Testis (tissue), 2 donors: ENCODE measurements around the gene POPDC2.

ENCODE experiments used
- POLR2A ChIP-seq: fragments of 450-650 bp; IDR thresholded peaks from one replicate; pipeline ENCODE4 v1.6.1; 2017; ENCODE audit warnings: antibody characterized with exemption, mild to moderate bottlenecking, moderate library complexity
- TF ChIP-seq, protein P1 (sequence below), 3 experiments: fragments of 450-650 bp in 2 of 3; fragments of 200-600 bp in 1 of 3; sonication (generic) in 1 of 3; IDR thresholded peaks; one replicate each; pipeline ENCODE4 v1.5.1; 2016 to 2019; ENCODE audit warnings: antibody characterized with exemption in 3 of 3, mild to moderate bottlenecking in 2 of 3, moderate library complexity in 1 of 3

DNA sequence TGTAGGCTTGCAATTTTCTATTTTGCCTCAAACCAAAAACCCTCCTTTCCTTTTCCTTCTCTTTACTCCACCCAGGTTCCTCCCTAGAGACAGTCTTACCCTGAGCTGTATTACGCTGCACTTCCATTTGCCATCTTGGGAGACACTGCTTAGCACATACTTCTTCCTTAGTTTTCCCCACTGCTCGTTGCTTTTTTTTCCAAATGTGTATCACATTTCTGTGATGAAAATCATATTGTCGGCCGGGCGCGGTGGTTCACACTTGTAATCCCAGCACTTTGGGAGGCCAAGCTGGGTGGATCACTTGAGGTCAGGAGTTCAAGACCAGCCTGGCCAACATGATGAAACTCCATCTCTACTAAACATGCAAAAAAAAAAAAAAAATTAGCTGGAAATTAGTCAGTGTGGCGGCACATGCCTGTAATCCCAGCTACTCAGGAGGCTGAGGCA, 29.5 kb downstream of the POPDC2 start:
- TF ChIP-seq, protein P1, sequence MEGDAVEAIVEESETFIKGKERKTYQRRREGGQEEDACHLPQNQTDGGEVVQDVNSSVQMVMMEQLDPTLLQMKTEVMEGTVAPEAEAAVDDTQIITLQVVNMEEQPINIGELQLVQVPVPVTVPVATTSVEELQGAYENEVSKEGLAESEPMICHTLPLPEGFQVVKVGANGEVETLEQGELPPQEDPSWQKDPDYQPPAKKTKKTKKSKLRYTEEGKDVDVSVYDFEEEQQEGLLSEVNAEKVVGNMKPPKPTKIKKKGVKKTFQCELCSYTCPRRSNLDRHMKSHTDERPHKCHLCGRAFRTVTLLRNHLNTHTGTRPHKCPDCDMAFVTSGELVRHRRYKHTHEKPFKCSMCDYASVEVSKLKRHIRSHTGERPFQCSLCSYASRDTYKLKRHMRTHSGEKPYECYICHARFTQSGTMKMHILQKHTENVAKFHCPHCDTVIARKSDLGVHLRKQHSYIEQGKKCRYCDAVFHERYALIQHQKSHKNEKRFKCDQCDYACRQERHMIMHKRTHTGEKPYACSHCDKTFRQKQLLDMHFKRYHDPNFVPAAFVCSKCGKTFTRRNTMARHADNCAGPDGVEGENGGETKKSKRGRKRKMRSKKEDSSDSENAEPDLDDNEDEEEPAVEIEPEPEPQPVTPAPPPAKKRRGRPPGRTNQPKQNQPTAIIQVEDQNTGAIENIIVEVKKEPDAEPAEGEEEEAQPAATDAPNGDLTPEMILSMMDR (IDR thresholded peaks at IDR 0.05) = no peak
- no peak for TF ChIP-seq POLR2A
